Thoracic aorta (tissue), 2 donors: Measurements from ENCODE around the gene CKS1B. TPM values are rescaled to one million over a fixed set of nuclear protein-coding genes. Genes with fewer than 3 reads are reported as not detected.
A peak's percentile ranks its signal among the peaks of the same experiment; 100 is the strongest.

Source experiments
- ATAC-seq: fragments of 150-250 bp; one replicate; pipeline ENCODE4 v1.8.0; 2017; ENCODE audit warnings: low read depth; ENCODE audit not compliant: insufficient number of reproducible peaks, low FRiP score
- DNase-seq: peaks from one replicate; pipeline ENCODE4 v3.0.0-alpha.2; 2020; ENCODE audit warnings: low spot score
- H3K27ac ChIP-seq, 2 donors: fragments of 200-600 bp; sonication (generic); 1 replicate in 1 of 2; 2 replicates in 1 of 2; pipeline ENCODE4 v1.5.1; 2016; ENCODE audit warnings: mild to moderate bottlenecking in 2 of 2, moderate library complexity in 2 of 2
- H3K27me3 ChIP-seq: fragments of 200-600 bp; sonication (generic); replicated peaks from 2 replicates; pipeline ENCODE4 v1.6.0; 2016; ENCODE audit warnings: mild to moderate bottlenecking; ENCODE audit not compliant: insufficient read depth
- H3K36me3 ChIP-seq: fragments of 200-600 bp; sonication (generic); one replicate; pipeline ENCODE4 v1.5.1; 2016
- H3K4me1 ChIP-seq, 2 donors: fragments of 200-600 bp; sonication (generic); 1 replicate in 1 of 2; 2 replicates in 1 of 2; pipeline versions ENCODE4 v1.5.1 to v1.6.0; 2016; ENCODE audit warnings: low read depth in 2 of 2, mild to moderate bottlenecking in 1 of 2; ENCODE audit not compliant: control insufficient read depth in 1 of 2
- H3K4me3 ChIP-seq: fragments of 200-600 bp; sonication (generic); 2 replicates; pipeline ENCODE4 v1.5.1; 2016; ENCODE audit warnings: mild to moderate bottlenecking
- H3K9me3 ChIP-seq: fragments of 200-600 bp; sonication (generic); 2 replicates; pipeline ENCODE4 v1.5.1; 2016
- CTCF ChIP-seq: fragments of 200-600 bp; sonication (generic); IDR thresholded peaks from one replicate; pipeline ENCODE4 v1.5.1; 2019; ENCODE audit warnings: antibody characterized with exemption
- total RNA-seq, 2 donors: library from RNA; depleted of rRNA; stranded (reverse); fragments of >200 nt; gene quantifications; one replicate each; pipeline versions ENCODE4 v1.1.0 to v1.2.3, GENCODE V29; 2016

The CKS1B gene
- total RNA-seq, 2 donors from 2014 or later = 13.5 to 23.7 TPM

DNA sequence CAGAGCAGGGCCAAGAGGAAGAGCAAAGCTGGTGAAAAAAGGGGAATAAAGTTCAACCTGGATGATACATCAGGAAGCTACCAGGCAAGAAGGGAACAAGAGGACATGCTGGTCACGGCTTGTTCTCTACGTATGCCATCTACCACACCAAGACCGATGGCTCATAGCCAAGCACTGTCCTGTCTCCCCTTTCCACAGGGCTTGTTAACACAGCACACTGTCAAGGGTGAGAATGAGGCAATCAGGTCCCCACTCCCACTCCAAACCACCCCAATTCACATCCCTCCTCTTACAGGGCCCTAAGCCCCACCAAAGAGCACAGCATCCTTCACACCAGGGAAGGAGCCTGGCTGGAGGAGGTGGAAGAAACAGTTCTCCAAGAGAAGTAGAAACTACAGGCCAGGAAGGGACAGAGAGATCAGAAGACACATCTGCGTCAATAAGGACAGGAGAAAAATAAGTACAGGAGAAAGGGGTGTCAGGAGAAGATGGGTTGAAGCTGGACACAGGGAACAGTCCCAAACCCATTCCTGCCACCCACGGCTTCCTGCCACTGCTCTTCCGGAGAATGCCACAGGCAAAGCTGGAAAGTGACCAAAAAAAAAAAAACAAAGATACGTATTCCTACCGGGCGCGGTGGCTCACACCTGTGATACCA lies 3.0 kb upstream of the CKS1B start:
- Histone ChIP-seq H3K4me3 (peak overlapping the region; percentile 83), H3K9me3 (no peaks in the 10 kb centered on the region), H3K36me3 (peaks cover 11% of the 10 kb centered on the region), H3K4me1 (peaks cover 36 to 57% of the 10 kb centered on the region in 2 donors), H3K27me3 (no peaks in the 10 kb centered on the region), H3K27ac (peak overlapping the region; percentile 98 to 99)
- DNase-seq (peak; percentile 29), ATAC-seq (no peak)
- TF ChIP-seq CTCF = no peak

DNA sequence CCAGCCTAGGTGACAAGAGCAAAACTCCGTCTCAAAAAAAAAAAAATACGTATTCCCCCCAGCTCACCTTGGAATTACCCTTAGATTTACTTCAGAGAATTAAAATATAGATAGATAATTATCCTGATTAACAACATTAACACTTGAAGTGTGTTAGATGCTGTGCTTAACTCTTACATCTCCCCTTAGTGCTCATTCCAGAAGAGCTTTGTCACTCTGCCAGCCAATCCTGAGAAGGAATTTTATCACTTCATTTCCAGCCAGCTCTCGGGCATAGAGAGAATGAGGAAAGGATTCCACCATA lies 2.3 kb upstream of the CKS1B start:
- Histone ChIP-seq H3K9me3 (no peaks in the 10 kb centered on the region), H3K27me3 (no peaks in the 10 kb centered on the region), H3K4me1 (peaks cover 36 to 59% of the 10 kb centered on the region in 2 donors), H3K36me3 (peaks cover 4% of the 10 kb centered on the region), H3K4me3 (peak overlapping the region; percentile 83), H3K27ac (peak overlapping the region; percentile 98 to 99)
- no peak for ATAC-seq
- no peak for TF ChIP-seq CTCF
- no peak for DNase-seq

DNA sequence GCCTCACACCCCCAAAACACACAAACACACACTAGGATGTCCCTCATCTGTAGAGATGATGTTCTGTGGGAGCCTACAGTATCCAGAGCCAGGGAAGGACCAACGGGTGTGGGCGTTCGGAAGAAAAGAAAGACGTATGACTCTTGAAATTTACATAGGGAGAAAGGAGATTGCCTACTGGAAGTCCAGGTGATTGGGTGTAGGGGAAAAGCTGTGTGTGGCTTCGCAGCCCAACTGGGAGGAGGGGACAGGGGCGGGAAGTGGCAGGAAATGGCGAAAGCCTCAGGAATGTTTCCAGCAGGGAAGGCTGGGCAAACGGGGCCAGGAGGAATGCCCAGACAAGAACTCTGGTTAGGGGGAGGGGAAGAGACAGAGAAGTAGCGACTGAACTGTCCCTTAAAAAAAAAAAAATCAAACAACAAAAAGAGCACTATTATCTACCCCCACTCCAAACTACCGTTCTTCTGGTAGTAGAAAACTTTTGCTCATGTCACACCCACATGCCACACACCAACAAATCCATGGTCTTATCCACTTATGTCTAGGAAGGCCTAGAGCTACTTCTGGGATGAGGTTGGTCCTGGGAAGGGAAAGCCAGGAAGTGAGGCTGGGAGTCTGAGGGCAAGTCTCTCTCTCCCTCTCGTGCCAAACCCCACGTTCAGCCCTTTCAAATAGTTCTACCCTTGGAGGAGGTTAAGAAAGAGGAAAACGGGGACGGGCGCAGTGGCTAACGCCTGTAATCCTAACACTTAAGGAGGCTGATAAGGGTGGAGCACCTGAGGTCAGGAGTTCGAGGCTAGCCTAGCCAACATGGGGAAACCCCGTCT lies 1.8 kb upstream of the CKS1B start:
- ATAC-seq = peak; percentile 15
- H3K4me1 ChIP-seq = peaks cover 36 to 59% of the 10 kb centered on the region in 2 donors
- TF ChIP-seq CTCF = no peak
- peak overlapping the region; percentile 83 for H3K4me3 ChIP-seq
- DNase-seq = peak; percentile 43
- H3K36me3 ChIP-seq = no peaks in the 10 kb centered on the region
- no peaks in the 10 kb centered on the region for H3K9me3 ChIP-seq
- H3K27me3 ChIP-seq = no peaks in the 10 kb centered on the region
- peak overlapping the region; percentile 98 to 99 for H3K27ac ChIP-seq

- H3K27me3 ChIP-seq = no peaks in the 10 kb centered on the region
- DNase-seq (peak; percentile 96), ATAC-seq (peak; percentile 38)
- H3K4me3 ChIP-seq = peak overlapping the region; percentile 83
- peaks cover 36 to 59% of the 10 kb centered on the region in 2 donors for H3K4me1 ChIP-seq
- TF ChIP-seq CTCF = no peak
- H3K9me3 ChIP-seq = no peaks in the 10 kb centered on the region
- peak overlapping the region; percentile 98 to 99 for H3K27ac ChIP-seq
- no peaks in the 10 kb centered on the region for H3K36me3 ChIP-seq
These were observed 958 bp upstream of the CKS1B start for GRCh38 chr1:154973344-154974101.
